ENCODE results near the gene ZNF438.

DNA sequence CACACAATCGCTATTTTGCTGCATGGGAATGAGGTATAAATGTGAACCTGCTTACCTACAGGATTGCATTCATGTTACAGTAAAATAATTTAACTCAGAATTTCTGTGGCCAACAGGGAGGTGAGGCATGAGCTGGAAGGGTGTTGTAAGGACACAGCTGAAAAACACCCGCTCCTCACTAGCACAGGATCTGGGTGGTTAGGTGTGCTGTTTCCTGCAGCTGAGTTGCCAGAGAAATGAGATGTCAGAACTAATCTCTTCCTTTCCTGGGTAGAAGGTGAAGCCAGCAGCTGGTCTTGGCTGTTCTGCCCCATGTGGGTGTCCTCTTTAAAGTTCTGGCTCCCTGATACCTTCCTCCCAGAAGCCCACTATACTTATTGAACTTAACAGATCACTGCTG lies 39.0 kb upstream of the ZNF438 start:
- TF ChIP-seq, protein P1, sequence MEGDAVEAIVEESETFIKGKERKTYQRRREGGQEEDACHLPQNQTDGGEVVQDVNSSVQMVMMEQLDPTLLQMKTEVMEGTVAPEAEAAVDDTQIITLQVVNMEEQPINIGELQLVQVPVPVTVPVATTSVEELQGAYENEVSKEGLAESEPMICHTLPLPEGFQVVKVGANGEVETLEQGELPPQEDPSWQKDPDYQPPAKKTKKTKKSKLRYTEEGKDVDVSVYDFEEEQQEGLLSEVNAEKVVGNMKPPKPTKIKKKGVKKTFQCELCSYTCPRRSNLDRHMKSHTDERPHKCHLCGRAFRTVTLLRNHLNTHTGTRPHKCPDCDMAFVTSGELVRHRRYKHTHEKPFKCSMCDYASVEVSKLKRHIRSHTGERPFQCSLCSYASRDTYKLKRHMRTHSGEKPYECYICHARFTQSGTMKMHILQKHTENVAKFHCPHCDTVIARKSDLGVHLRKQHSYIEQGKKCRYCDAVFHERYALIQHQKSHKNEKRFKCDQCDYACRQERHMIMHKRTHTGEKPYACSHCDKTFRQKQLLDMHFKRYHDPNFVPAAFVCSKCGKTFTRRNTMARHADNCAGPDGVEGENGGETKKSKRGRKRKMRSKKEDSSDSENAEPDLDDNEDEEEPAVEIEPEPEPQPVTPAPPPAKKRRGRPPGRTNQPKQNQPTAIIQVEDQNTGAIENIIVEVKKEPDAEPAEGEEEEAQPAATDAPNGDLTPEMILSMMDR (IDR thresholded peaks at IDR 0.05): no peak
- no peak for TF ChIP-seq POLR2A (IDR thresholded peaks at IDR 0.05)
